ENCODE measurements around the gene UPP2.

The UPP2 gene

DNA sequence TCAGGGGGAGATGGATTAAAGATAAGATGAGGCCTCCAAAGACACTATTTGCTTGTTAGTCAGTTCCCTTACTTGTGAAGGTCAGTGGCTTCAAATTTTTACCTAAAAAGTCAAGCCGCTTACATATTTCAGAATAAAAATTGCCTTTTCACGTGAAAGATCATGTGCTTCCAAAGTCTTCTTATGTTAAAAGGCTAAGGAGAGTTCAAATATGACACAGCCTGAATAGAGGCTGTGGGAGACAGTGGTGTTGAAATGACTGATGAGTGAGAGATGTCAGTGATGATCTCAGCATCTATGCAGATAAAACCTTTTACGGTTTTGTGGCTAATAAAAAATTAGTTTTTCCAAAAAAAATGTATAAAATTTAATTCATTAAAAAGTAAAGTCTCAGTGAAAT is 40.5 kb downstream of the UPP2 start:
- no peak for DNase-seq

DNA sequence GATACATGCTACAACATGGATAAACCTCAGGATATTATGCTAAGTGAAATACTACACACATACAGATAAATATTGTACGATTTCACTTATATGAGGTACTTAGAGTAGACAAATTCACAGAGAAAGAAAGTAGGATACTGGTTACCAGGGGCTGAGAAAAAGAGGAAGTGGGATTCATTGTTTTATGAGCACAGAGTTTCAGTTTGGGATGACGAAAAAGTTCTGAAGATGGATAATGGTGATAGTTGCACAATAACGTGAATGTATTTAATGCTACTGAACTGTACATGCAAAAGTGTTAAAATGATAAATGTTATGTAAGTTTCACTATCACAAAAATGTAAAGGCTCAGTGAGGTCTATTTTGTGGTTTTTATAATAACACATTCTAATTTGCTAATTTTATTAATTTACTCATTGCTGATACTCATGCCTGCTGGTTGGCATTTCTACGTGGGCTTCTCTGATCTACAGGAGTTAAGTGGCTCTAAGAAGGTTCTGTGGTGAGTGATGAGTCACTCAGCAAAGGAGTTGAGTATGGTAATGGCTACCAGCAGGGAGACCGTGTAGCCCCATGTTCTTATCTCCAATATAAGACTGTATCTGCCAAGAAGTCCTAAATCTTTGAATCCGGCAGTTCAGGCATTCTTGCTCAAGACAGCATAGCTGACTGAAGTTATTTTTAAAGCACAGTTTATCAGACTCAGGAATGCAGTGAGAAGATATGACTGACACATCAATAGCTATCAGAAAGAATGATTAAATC is 41.1 kb downstream of the UPP2 start:
- no peak for DNase-seq

DNA sequence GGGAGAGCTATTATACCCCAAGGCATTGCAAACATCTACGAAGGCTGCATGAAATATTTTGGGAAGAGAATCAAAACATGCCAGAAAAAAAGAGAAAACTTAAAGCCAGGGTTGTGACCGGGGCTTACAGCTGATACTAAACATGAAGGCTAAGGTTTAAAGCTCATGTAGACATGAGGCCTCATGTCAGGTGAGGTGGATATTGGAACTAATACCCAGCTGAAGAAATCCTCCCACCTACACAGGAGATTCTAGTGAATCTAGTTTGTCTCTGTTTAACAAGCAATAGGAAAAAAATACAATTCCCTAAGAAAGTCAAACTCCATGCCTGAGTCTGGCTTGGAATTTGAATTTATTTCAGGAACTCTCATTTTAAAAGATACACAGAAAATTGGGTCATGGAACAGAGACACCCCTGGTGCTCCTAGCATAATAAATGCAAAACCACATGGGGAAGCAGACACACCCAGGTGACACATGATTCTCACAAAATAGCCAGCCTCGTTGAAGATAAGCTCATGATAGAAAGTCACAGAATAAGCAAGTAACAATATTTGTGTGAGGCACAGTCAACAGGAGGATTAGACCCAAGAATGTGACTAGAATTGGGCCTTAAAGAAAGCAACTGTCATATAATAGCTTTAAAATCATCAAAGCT is 42.2 kb downstream of the UPP2 start:
- DNase-seq = no peak

DNA sequence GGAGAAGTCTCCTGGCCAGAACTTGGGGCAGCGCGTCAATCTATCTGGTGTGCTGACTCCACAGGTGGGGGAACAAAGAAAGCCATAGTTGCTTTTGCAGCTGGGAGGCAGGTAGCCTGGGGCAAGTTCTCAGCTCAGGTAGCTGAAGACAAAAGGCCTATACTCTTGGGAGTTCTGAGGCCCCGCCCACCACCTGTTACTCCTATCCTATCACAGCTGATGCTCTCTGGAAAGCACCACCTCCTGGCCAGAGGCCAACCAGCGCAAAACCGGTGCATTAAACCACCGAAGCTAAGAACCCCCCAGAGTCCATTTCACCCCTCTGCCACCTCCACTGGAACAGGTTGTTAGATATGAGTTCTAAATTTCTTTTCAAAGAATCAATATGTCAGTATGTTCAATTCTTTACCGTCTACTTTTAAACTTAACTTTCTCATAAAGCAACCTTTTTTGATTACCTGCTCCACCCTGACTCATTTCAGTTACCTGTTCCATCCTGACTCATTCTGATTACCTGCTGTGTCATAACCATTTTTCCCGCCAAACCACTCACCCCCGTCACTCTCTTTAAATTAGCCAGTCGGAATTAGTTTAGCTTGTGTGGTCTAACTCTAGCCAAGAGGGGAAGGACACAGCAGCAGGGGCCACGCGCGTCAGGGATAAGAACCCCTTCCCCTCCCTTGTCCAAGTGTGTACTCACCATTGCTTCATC is 43.4 kb downstream of the UPP2 start:
- DNase-seq = no peak

DNA sequence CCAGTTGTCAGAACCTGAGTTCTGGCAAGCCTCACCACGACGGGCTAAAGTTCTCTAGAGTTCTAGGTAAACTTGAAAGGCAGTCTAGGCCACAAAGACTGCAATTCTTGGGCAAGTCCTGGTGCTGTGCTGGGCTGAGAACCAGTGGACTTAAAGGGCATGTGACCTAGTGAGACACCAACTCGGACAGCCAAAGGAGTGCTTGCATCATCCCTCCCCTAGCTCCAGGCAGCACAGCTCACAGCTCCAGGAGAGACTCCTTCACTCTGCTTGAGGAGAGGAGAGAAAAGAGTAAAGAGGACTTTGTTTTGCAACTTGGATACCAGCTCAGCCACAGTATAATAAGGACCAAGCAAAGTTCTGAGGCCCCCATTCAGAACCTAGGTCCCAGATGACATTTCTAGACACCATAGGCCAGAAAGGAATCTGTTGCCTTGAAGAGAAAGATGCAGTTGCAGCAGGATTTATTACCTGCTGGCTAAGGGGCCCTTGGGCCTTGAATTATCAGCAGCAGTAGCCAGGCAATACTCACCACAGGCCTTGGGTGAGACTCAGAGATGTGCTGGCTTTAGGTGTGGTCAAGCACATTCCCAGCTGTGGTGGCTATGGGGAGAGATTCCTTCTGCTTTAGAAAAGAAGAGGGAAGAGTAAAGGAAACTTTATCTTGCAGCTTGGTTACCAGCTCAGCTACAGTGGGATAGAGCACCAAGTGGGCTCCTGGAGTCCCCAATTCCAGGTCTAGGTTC is 51.8 kb downstream of the UPP2 start:
- no peak for DNase-seq

DNA sequence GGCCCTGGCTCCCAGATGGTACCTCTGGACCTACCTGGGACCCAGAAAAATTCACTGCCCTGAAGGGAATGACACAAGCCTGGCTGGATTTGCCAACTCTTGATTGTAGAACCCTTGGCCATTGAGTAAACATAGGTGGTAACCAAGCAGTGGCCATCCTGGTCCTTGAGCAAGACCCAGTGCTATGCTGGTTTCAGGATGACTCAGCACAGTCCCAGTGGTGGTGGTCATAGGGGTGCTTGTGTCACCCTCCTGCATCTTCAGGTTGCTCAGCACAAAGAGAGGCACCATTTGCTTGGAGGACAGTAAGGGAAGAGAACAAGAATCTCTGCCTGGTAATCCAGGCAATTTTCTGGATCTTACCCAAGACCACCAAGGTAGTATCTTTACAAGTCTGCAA is 52.9 kb downstream of the UPP2 start:
- no peak for DNase-seq

DNA sequence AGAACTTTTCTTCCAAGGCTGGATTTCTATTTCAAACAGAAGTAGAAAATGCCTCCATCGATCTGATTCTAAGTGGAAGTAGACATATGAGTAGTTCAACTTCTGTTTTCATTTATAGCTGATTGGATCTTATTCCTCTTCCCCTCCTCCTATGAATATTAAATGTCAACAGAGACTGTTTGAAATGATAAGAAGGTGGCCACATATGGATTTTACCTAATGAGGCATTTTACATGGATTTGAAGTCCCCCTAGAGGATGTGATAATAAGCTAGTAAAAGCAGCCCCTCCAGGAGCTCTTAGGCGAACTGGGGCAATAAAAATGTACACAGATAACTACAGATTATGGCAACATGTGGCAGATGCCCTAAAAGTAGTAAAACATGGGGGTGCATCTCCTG is 71.0 kb downstream of the UPP2 start:
- DNase-seq = no peak

DNA sequence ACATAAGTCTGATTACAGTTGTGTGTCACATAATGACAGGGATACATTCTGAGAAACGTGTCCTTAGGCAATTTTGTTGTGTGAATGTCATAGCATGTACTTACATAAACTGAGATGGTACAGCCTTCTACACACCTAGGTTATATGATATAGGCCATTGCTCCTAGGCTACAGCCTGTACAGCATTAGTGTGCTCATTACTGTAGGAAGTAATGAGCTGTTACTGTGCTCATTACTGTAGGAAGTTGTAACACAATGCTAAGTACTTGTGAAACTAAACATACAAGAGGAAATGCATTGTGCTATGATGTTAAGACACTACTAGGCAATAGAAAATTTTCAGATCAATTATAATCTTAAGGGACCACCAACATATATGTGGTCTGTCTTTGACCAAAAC is 72.8 kb downstream of the UPP2 start:
- no peak for DNase-seq

DNA sequence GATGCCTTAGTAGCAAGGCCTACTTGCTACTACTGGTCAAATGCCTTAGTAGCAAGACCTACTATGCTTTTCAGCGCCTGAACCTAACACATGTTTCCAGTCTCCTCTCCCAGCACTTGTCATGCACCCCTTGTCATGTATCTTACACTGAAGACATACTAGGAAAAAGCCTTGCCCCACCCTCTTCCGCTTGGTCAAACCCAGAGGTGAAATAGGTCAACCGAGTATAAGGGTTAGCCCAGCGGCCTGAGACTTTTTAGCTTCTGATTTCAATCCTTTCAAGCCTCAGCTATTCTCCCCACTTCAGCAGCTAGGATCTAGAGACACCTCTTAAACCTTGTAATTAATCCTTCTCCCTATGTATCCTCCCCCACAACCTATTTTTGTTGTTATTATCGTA is 73.3 kb downstream of the UPP2 start:
- DNase-seq = no peak

DNA sequence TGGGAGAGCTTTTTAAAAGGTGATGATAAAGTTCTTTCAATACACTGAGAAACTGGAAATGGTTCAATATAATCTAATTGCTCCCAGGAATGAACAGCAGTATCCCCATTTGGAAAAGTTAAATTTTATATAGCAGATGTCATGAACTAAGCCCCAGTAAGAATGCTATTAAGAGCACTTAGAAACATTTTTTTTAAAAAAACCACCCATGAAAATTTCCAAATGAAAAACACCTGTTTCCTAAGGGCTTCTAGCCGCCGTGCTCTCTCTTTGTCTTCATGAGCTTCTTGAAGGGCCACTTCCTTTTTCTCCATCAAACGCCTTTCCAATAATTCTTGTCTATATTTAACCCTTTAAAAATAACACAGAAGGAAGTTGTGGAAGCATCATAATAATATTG is 77.0 kb downstream of the UPP2 start:
- no peak for DNase-seq

DNA sequence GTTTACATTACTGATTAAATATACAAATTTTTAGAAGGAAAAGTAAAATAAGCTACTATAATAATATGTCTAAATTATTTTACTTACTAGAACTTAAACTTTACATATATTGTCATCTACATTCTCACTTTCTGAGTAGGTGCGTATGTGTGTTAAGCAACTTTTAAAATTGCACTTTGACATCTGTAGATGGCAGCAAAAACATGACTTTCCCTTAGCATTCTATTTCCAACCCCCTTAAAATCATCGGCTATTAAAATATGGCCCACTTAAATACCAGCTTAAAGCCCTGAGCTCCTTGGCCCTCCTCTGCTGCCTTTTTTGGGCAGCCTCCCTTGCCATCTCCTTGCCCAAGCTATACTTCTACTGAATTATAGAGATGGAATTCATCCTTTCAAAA is 78.0 kb downstream of the UPP2 start:
- peak; percentile 20 for DNase-seq

DNA sequence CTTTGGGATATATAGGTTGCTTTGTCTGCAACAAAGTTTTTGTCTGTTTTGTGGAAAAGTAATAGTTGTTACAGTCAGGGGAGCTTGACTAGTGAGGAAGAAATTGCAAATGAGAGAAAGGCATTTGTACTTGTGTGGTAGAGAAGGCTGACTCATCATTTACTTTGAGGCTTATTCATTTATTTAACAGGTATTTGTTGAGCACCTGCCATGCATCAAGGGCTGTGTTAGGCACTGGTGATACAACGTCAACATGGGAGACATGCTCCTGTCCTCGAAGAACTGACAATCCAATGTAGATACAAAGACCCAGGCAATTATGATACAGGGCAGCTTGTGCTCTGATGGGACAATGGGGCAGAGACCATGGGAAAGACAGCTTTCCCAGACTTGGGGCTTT is 79.5 kb downstream of the UPP2 start:
- no peak for DNase-seq

DNA sequence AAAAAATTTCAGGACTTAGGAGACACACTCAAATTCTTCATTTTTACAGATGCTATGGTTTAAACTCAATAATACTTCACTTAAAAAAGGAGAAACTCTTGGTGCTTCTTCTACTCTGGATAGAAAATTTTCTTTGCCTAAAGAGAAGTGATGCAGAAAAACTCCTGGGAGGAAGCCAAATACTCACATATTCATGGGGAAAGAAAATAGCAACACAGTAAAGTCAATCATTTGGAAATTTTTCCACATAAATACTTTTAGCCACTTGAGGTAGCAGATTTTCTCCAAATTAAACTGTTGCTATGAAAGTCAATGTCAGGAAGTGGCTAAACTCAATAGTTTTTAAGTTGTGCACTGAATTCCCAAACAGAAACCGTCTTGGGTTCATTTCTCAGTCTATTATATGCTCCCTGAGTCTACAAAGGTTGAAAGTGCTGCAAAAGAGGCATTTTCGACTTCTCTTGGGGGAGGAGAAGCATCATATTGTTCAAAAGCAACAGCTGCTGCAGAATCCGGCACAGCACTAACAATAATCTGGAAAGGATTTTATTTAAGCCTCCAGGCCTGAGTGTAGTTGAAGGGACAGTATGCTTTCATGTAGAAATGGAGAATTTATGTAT is 81.1 kb downstream of the UPP2 start:
- no peak for DNase-seq

DNA sequence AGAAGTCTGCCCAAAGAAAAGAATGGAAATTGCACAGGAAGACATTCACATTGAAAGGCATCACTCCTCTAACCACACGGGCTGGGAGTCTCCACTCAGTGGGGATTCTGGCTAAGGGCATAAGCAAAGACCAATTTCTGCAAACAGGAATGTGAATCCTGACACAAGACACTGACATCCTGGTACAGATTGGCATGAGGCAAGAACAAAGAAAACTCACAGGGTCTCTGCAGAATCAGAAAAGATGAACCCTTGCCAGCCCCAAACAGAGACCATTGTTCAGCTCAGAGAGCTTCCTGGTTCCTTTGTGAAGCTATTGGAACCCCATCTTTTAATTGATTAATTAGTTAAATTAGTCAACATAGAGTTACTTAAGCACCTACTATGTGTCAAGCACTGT is 82.3 kb downstream of the UPP2 start:
- DNase-seq = no peak

DNA sequence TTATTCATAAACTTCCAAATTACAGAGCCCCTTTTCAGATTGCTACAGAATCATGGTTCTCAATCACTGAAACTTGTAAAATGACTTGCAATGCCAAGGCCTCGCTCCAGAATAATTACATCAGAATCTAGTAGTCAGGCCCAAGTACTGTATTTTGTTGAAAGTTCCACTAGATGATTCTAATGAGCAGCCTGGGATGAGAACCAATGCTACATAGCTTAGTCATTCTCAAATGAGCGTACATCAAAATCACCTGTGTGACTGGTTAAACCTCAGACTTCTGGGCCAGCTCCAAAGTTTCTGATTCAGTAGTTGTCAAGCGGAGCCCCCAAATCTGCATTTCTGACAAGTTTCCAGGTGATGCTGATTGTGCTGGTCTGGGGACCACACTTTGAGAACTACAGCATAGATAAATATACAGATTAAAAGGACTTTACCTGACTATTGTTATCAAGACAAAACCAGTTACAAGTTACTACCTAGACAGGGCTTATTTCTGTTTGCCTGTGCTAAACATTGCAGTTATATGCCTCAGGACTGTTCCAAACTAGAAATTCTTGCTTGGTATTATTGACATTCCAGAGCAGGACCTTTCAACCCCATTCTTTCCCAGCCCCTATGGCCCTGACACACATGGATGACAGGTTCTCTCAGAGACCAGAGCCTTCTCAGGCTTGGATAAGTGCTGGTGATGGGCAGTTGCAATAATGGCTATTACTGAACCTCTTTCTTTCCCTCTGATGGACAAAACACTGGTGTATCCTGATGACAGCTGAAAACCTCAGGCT is 83.1 kb downstream of the UPP2 start:
- DNase-seq = no peak

Data from right kidney (tissue), 1 donor.